ENCODE results near the gene SEC61G.

- TF ChIP-seq CTCF (IDR thresholded peaks at IDR 0.05) (no peak), REST (IDR thresholded peaks at IDR 0.05; ENCODE audit: low read depth, low read length) (no peak), POLR2AphosphoS5 (IDR thresholded peaks at IDR 0.05; ENCODE audit: low read depth, low read length) (no peak), MAX (IDR thresholded peaks at IDR 0.05; ENCODE audit: low read depth) (no peak)
Measured at GRCh38 chr7:54729107-54729506, 29.9 kb downstream of the SEC61G start.
